Muscle of arm (tissue), 14 donors: Measurements from ENCODE around the gene URGCP. TPM values are rescaled to one million over a fixed set of nuclear protein-coding genes. Genes with fewer than 3 reads are reported as not detected.
A peak's percentile ranks its signal among the peaks of the same experiment; 100 is the strongest.

Experiments
- DNase-seq: peaks from one replicate; pipeline ENCODE4 v3.0.0-alpha.2; 2013
- long read RNA-seq, 11 donors: transcript quantifications; one replicate each; lab custom pipeline, GENCODE V29; 2026
- polyA plus RNA-seq, 12 donors: library from polyadenylated mRNA; unstranded; fragments of 120-200 nt; gene quantifications; one replicate each; pipeline ENCODE4 v1.2.1, GENCODE V29; 2013; ENCODE audit not compliant: insufficient read length in 12 of 12

URGCP gene, protein sequence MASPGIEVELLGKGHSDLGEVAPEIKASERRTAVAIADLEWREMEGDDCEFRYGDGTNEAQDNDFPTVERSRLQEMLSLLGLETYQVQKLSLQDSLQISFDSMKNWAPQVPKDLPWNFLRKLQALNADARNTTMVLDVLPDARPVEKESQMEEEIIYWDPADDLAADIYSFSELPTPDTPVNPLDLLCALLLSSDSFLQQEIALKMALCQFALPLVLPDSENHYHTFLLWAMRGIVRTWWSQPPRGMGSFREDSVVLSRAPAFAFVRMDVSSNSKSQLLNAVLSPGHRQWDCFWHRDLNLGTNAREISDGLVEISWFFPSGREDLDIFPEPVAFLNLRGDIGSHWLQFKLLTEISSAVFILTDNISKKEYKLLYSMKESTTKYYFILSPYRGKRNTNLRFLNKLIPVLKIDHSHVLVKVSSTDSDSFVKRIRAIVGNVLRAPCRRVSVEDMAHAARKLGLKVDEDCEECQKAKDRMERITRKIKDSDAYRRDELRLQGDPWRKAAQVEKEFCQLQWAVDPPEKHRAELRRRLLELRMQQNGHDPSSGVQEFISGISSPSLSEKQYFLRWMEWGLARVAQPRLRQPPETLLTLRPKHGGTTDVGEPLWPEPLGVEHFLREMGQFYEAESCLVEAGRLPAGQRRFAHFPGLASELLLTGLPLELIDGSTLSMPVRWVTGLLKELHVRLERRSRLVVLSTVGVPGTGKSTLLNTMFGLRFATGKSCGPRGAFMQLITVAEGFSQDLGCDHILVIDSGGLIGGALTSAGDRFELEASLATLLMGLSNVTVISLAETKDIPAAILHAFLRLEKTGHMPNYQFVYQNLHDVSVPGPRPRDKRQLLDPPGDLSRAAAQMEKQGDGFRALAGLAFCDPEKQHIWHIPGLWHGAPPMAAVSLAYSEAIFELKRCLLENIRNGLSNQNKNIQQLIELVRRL
- polyA plus RNA-seq: 10 to 100 TPM in 11 of 12 donors, not detected in 1; 16.9 to 40.2 (median 20.6) TPM
- long read RNA-seq, donor 1, full-length matches to known transcripts: 11 of 30 reads
- long read RNA-seq, donor 1, partial matches to known transcripts: 19 of 30 reads
- long read RNA-seq, donor 1, other reads (novel, unspliced or antisense): 0 of 30 reads
- long read RNA-seq, donor 2, full-length matches to known transcripts: 6 of 6 reads
- long read RNA-seq, donor 2, partial matches to known transcripts: 0 of 6 reads
- long read RNA-seq, donor 2, other reads (novel, unspliced or antisense): 0 of 6 reads
- long read RNA-seq, donor 3, full-length matches to known transcripts: 6 of 6 reads
- long read RNA-seq, donor 3, partial matches to known transcripts: 0 of 6 reads
- long read RNA-seq, donor 3, other reads (novel, unspliced or antisense): 0 of 6 reads
- long read RNA-seq, donor 4, full-length matches to known transcripts: 1 of 1 reads
- long read RNA-seq, donor 4, partial matches to known transcripts: 0 of 1 reads
- long read RNA-seq, donor 4, other reads (novel, unspliced or antisense): 0 of 1 reads
- long read RNA-seq, donor 5, full-length matches to known transcripts: 5 of 5 reads
- long read RNA-seq, donor 5, partial matches to known transcripts: 0 of 5 reads
- long read RNA-seq, donor 5, other reads (novel, unspliced or antisense): 0 of 5 reads
- long read RNA-seq, donor 6, full-length matches to known transcripts: 3 of 3 reads
- long read RNA-seq, donor 6, partial matches to known transcripts: 0 of 3 reads
- long read RNA-seq, donor 6, other reads (novel, unspliced or antisense): 0 of 3 reads
- long read RNA-seq, donor 7, full-length matches to known transcripts: 6 of 6 reads
- long read RNA-seq, donor 7, partial matches to known transcripts: 0 of 6 reads
- long read RNA-seq, donor 7, other reads (novel, unspliced or antisense): 0 of 6 reads
- long read RNA-seq, donor 8, full-length matches to known transcripts: 9 of 9 reads
- long read RNA-seq, donor 8, partial matches to known transcripts: 0 of 9 reads
- long read RNA-seq, donor 8, other reads (novel, unspliced or antisense): 0 of 9 reads
- long read RNA-seq, donor 9, full-length matches to known transcripts: 4 of 4 reads
- long read RNA-seq, donor 9, partial matches to known transcripts: 0 of 4 reads
- long read RNA-seq, donor 9, other reads (novel, unspliced or antisense): 0 of 4 reads
- long read RNA-seq, donor 10, full-length matches to known transcripts: 5 of 5 reads
- long read RNA-seq, donor 10, partial matches to known transcripts: 0 of 5 reads
- long read RNA-seq, donor 10, other reads (novel, unspliced or antisense): 0 of 5 reads
- long read RNA-seq, donor 11, full-length matches to known transcripts: 5 of 10 reads
- long read RNA-seq, donor 11, partial matches to known transcripts: 5 of 10 reads
- long read RNA-seq, donor 11, other reads (novel, unspliced or antisense): 0 of 10 reads

DNA sequence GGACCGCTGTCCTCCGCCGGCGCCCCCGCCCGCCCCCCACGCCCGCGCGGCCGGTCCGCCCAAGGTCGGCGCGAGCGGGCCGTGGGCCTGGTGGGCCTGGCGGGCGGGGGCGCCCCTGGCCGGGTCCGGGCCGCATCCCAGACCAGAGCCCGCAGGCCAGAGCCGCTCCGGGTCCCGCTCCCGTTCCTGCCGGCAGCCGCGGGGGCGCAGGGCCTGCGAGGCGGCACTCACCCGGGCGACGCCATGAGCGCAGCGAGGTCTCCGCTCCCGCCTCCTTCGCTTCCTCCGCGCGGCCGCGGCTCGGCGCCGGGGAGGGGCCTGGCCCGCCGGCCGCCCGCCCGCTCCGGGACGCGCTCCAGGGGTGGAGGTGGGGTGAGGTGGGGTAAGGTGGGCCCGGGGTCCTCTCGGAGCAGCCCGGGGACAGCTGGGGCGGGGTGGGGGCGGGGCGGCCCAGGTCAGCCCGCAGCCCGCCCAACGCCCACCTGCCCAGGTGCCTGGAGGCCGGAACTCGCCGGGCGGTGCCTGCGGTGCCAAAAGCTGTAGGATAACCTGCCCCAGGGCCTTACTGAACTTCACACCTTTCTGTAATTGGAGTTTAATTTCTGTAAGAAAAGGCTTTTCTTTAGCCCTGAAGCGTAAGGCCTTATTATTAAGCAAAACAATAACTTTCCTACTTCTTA, at the start of gene URGCP:
TSS of gene URGCP (minus strand) at position 266 of the 680 bp plus-strand sequence. CDS start at position 245, 21 bp downstream.
- DNase-seq: peak; percentile 26

DNA sequence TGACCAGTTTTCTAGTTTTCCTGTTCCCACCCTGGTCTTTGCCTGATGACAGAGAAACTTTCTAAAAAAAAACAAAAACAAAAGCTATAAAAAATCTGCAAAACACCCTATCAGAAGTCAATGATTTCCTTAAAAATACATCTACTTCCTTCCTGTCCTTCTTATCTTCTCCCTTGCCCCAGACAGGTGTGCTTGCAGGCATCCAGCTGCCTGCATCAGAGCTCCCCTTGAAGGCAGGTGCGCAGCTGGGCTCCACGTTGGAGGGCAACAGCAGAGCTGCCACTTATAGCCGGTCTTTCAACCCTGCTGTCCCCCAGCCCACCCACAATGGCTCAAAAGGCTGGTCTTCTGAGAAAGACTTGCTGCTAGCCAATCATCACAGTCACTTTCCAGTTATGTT, 49.6 kb upstream of the URGCP start:
- no peak for DNase-seq

DNA sequence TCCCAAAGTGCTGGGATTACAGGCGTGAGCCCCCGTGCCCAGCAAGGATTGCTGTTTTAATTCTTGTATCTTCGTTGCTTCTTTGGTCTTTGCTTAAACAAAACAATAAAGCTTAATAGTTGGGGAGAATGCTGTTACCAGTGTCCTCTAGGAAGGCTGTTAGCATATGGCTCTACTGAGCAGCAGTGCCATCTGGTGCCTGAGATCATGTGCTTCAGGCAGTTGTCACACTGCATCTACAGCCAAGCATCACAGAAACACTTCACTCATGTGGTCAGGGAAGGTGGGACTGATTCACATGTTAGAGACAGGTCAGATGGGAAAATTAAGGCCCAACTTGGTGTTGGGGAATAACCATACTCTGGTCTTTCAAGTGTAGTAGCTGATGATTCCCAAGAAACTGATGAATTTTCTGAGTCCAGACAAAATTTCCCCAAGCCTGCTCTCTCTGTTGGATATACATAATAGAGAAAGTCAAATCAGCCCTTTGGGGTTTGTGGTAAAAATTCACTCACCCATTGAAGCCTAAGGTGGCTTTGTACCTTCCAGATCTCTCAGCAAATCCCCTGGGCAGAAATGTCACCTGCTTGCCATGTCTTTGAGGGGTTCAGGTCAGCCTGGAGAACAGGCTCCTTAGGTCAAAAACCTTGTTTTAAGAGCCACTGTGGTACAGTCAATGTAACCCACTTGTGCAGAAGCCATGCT, 48.3 kb upstream of the URGCP start:
- DNase-seq: peak; percentile 11

DNA sequence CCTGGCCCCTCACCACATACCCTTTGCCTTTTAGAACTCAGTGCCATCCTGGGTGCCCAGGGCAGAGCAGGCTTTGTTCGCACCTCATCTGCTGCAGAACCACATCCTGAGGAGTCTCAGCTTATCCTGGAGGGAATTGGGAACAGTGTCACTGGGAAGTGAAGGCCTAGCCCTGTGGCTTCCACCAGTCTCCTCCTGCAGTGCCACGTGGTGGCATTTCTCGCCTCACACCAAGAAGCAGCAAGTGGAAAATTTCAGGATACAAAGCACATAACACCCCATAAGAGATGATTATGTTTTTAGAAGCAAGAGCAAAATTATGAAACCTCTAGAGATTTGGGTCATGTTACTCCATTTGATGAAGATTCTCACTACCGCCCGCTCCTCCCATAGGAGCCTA, 46.7 kb upstream of the URGCP start:
- no peak for DNase-seq

DNA sequence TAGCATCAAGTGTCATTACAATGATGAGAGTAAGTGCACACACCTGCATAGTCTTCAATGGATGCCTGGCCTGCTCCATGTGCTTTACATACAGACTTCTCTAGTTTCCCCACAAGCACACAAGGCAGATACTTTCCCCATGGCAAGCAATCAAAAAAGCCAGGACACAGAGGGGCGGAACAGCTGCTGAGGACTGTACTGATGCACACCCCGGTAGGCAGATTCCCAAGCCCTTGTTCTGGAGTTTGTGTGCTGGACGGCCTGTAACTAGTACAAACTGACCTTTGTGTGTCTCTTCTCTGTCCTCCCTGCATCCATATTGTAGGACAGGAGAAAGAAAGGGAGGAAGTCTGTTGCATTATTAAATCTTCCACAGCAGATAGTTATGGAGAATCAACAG, 45.6 kb upstream of the URGCP start:
- DNase-seq: no peak

DNA sequence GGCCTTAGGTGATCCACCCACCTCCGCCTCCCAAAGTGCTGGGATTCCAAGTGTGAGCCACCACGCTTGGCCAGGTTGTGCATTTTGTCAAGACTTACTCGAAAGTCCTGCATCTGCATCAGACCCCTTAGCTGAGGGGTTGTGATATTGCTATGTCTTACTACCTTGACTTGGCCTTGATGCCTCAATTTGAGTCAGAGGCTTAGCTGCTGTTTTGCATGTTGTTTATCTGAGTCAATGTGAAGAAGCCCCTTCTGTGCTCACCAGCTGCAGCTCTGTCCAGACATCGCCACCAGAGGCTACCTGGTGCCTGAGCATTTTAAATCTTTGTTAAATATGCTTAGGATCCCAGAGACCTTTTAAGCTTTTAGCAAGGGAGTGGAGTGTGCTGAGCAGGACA, 37.9 kb upstream of the URGCP start:
- DNase-seq: no peak

DNA sequence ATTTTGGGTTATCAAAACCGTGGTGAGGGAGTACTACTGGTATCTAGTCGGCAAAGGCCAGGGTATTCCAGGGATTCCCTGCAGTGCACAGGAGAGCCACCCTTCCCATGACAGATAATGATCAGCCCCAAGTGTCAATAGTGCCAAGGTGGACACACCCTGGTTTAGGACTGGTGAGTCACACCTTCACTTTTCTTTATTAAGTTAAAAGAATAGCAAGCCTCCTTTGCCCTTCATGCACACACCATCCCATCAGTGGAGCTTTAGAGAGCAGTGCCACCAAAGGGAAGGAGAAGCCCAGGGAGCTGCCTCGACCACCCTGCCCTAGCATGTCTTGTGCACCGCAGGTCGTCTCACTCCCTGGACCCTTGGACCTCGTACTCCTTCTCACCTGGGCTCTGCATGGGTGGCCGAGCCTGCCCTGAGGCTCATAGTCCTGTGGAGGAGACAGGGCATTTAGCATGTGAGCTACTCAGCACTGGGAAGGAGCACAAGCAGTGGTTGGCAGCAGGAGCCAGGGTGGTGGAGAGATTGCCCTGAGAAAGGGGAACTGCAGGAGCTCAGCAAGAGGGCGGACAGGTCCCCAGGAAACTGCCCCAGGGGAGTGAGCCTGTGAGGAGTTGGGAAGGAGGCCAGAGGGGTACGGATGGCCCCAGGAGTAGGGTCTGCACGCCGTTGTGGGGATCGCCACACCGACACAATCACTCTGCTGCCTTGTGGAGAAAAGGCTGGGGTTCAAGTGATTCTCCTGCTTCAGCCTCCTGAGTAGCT, 37.2 kb upstream of the URGCP start:
- DNase-seq: no peak

DNA sequence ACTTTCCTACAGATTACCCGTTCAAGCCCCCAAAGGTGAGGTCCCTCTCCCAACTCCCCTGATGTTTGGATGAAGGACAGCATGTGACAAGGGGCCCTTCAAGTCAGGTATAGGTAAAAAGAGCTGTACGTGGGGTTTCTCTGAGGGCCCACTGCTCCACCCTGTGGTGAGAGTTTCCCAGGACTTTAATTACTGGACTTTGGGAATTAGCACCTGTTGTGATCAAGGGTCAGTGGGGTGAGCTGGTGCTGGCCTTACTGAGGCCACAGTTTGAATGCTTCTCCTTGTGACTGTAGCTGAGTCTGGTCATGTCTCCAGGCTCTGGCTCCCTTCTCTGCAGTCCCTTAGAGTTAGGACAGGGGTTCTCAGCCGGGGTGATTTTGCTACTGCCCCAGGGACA, 36.6 kb upstream of the URGCP start:
- DNase-seq: no peak

DNA sequence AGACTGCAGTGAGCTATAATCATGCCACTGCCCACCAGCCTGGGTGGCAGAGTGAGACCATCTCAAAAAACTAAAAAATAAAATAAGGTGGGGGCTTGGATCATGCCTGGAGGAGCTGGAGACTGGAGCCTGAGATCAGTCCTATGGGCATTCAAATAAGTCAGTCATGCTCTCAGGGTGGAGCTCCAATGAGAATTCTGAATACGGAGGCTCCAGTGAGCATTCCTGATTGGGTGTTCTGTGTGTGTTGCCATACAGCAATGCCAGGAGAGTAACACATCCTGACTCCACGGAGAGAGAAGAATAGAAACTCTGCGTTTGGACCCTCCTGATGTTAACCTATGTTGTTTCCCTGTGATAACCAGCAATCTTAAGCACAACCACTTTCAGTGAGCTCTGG, 35.9 kb upstream of the URGCP start:
- DNase-seq: no peak

DNA sequence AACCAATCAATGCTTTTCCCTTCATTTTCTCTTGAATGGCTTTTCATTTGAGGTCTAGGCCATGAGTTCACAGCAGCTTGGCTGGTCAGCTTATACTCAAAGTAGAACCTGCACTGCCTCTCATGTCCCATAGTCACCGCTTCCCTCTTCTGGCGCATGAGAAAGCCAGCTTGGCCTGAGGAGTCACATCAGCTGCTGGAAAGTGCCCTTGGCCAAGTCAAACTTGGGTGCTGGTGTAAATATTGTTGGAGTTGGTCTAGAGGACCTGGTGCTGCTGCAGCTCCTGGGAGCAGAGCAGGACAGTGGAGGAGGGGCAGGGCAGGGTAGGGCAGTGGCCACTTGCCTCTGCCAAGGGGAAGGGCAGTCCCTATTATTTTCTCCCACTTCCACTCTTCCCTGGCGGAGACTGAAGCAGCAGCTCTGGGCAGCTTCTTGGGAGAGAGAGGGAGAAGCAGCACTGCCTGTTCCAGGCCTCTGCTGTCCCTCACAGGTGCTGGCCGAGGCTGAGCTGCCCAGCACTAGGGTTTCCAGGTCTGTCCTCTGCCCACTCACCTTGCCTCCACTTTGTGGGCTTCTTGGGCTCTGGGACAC, 32.6 kb upstream of the URGCP start:
- DNase-seq: no peak

DNA sequence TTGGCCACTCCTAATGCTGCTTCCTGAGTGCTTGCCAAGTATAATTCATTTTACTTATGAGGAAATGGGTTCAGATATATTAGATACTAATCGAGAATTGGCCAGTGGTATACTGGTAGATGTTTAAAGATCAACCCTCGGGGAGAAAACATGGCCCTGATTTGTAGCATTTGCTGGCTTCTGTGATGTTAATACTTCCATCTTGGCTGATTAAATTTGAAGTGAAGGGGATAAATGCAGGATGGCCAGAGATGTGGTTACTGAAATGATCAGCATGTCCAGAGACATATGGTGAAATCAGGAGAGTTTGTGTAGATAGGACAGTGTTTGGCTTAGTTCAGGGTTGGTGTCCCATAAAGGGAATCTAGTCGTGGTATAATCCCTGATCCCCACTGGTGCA, 31.0 kb upstream of the URGCP start:
- no peak for DNase-seq

DNA sequence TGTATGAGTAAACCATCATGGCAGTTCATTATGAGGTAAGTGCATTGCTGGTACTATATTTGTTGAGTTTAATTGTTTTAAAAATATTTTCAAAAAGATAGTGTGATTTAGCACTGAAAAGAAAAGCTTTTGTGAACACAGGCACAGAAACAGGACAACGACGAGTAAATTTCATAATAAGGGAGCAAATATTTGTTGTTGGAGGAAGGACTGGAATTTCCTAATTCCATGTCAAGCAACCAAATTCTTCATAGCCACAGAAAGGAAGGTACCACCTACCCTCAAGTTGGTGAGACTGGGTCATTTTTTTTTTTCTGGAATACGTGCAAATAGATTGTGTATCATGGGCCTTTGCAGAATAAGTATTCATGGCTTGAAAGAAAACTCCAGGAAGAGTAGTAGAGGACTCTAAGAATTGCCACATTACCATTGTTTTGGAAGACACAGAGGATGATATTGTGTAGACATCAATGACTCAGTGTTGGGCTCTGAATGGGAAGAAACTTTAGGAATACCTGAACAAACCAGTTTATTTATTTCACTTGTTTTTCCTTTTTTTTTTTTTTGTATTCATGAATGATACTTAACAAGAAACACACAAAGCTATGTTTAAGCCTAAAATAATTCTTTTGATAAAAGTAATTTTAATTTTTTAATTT, 27.6 kb upstream of the URGCP start:
- no peak for DNase-seq

DNA sequence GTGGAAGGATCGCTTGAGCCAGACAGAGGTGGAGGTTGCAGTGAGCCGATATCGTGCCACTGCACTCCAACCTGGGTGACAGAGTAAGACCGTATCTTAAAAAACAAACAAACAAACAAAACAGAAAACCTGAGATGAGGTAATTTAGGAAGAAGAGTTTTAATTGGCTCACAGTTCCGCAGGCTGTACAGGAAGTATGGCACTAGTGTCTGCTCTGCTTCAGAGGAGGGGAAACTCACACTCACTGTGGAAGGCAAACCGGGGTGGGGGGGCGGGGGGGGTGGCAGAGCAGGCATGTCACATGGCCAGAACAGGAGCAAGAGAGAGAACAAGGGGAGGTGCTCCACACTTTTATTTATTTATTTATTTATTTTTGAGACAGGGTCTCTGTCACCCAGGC, 24.9 kb upstream of the URGCP start:
- DNase-seq: no peak

DNA sequence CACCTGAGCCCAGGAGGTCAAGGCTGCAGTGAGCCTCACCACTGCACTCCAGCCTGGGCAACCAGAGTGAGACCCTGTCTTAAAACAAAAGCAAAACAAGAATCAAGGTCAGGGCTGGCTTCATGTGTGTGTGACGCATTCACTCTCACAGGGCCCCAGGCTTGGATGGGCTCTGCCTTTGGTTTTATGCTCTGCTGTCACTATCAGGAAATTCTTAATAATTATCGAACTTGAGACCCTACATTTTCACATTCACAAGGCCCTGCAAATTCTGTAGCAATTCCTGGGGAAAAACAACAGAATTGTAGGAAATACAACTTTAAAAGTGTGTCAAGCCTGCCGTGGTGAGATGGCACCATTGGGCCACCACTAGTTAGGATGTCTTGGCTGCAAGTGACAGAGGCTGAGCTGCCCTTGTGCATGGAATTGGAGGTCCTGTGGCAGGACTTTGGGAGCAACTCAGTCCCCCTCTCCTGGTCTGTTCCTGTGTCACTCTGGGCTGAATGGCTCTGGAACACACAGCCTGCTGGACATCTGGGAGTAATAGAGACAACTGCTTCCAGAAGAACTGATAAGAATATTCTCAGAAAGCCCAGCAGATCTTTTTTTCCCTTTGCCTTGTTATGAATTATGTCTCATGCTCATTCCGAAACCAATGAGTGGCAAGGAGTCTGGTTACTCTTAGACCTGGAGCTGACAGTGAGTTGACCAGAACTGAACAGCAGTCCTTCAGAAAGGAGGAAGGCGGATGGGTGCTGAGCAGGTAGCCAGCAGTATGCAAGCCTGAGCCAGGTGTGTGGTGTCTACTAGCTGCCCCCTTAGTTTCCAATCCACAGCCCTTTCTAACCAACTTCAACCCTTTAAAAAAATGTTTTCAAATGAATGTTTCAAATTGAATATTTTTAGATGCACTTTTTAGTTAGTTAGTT, 23.4 kb upstream of the URGCP start:
- DNase-seq: no peak

DNA sequence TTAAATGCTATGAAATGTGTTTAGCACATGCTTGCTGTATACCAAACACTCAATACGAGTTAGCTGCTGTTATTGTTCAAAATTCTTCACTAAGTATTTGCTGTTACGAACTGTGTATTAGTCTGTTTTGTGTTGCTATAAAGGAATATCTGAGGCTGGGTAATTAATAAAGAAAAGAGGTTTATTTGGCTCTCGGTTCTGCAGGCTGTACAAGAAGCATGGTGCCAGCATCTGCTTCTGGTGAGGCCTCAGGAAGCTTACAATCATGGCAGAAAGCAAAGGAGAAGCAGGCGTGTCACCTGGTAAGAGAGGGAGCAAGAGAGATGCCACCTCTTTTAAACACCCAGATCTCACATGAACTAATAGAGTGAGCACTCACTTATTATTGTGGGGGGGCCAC, 21.4 kb upstream of the URGCP start:
- DNase-seq: no peak

DNA sequence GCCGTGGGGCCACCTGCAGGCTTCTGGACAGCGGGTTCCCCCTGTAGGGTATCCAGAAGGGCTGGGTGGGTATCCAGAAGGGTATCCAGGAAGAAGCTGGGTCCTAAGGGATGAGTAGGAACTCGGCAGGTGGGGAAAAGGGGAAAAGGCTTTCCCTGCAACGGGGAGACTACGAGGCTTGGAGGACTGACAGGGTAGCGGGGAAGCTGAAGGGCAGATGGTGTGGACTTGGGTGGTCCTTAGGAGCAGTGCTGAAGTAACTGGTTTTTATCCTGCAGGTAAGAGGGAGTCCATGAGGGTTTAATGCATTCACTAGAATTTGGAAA, 20.4 kb upstream of the URGCP start:
- no peak for DNase-seq
